ENCODE data around the gene ZNF436. TPM values are rescaled to one million over a fixed set of nuclear protein-coding genes. Genes with fewer than 3 reads are reported as not detected.

ZNF436 gene
- total and polyA plus RNA-seq, 9 of the 15 experiments (the other 6 are each of a cell fraction or from before 2014, with no cell fraction given): 2.1 to 11.3 (median 6.8) TPM

DNA sequence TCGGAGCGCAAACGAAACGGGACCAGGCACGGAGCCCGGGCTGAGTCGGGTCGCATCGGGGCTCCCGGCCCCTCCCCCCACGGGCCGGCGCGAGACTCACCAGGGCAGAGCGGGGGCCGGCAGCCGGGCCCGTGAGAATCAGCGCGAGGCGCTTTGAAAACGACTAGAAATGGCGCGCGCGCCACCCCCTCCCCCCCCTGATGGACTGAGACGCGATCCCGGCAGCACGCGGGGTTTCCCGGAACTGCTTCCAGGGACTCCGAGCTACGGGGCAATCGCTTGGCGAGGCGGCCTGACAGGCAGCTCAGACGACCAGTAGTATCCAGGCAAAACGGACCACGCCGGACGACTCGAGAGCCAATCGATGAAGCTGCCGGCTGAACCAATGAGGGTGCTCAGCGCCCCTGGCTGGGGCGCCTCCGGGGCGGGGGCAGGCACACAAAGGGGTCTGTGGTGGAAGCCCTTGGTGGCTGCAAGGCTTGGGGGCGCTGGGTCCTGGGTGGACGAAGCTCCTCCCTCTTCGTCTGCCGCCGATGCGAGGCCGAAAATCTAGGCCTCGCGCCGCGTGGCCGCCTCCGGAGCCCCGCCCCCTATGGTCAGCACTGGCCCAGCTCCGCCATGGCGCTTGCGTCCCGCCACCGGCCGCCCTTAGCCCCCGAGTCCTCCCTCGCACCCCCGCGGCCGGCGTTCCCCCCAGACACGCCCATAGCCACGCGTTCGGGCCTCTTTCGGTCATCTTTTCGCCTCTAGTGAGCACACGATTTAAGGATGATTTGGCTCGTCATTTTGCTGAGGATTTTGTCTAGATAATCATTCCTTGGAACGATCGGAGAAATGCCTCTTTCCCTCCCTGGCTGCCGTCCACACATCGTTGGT lies 25.3 kb downstream of the ZNF436 start, which contains the start of gene HNRNPR (continued):
- no peak for TF ChIP-seq NFE2L1 (tag; IDR thresholded peaks at IDR 0.05; ENCODE audit: borderline replicate concordance, low read depth)
- no peak for TF ChIP-seq ZC3H11A (IDR thresholded peaks at IDR 0.05; ENCODE audit: low read depth, low read length)
- TF ChIP-seq NR2F6 (CRISPR knock-in tag; IDR thresholded peaks at IDR 0.05): no peak
- TF ChIP-seq, protein P1, sequence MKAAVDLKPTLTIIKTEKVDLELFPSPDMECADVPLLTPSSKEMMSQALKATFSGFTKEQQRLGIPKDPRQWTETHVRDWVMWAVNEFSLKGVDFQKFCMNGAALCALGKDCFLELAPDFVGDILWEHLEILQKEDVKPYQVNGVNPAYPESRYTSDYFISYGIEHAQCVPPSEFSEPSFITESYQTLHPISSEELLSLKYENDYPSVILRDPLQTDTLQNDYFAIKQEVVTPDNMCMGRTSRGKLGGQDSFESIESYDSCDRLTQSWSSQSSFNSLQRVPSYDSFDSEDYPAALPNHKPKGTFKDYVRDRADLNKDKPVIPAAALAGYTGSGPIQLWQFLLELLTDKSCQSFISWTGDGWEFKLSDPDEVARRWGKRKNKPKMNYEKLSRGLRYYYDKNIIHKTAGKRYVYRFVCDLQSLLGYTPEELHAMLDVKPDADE (conservative IDR thresholded peaks at IDR 0.05; ENCODE audit: control insufficient read depth, low read depth, low read length): peak; percentile 27; the same call in 1 of the 2 replicates
- TF ChIP-seq TBP (optimal IDR thresholded peaks at IDR 0.05; ENCODE audit: low read depth, low read length): peak; percentile 85
- no peak for TF ChIP-seq WHSC1 (IDR thresholded peaks at IDR 0.05; ENCODE audit: low read length)
- TF ChIP-seq ETV1 (tag; conservative IDR thresholded peaks at IDR 0.05; ENCODE audit: low read depth): peak; percentile 85
- TF ChIP-seq TRIM28 (IDR thresholded peaks at IDR 0.05): no peak
- TF ChIP-seq, protein P2, sequence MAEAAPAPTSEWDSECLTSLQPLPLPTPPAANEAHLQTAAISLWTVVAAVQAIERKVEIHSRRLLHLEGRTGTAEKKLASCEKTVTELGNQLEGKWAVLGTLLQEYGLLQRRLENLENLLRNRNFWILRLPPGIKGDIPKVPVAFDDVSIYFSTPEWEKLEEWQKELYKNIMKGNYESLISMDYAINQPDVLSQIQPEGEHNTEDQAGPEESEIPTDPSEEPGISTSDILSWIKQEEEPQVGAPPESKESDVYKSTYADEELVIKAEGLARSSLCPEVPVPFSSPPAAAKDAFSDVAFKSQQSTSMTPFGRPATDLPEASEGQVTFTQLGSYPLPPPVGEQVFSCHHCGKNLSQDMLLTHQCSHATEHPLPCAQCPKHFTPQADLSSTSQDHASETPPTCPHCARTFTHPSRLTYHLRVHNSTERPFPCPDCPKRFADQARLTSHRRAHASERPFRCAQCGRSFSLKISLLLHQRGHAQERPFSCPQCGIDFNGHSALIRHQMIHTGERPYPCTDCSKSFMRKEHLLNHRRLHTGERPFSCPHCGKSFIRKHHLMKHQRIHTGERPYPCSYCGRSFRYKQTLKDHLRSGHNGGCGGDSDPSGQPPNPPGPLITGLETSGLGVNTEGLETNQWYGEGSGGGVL (CRISPR knock-in tag; IDR thresholded peaks at IDR 0.05): no peak
- no peak for TF ChIP-seq MED1 (CRISPR knock-in tag; IDR thresholded peaks at IDR 0.05; ENCODE audit: borderline replicate concordance)
- TF ChIP-seq NCOA1 (IDR thresholded peaks at IDR 0.05; ENCODE audit: low read depth): no peak; the same call in 1 of the 2 replicates
- no peak for TF ChIP-seq ILF3 (IDR thresholded peaks at IDR 0.05; ENCODE audit: borderline replicate concordance)
- TF ChIP-seq NR2C2 (CRISPR knock-in tag; IDR thresholded peaks at IDR 0.05): peak; percentile 33; the same call in 1 of the 2 replicates
- TF ChIP-seq NR2C2 (tag; IDR thresholded peaks at IDR 0.05): peak; percentile 87
- TF ChIP-seq MAFG (tag; conservative IDR thresholded peaks at IDR 0.05): no peak; the same call in 1 of the 2 replicates
- TF ChIP-seq, protein P3, sequence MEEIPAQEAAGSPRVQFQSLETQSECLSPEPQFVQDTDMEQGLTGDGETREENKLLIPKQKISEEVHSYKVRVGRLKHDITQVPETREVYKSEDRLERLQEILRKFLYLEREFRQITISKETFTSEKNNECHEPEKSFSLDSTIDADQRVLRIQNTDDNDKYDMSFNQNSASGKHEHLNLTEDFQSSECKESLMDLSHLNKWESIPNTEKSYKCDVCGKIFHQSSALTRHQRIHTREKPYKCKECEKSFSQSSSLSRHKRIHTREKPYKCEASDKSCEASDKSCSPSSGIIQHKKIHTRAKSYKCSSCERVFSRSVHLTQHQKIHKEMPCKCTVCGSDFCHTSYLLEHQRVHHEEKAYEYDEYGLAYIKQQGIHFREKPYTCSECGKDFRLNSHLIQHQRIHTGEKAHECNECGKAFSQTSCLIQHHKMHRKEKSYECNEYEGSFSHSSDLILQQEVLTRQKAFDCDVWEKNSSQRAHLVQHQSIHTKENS (CRISPR knock-in tag; IDR thresholded peaks at IDR 0.05): no peak
- no peak for TF ChIP-seq HSF4 (CRISPR knock-in tag; IDR thresholded peaks at IDR 0.05; ENCODE audit: borderline replicate concordance)
- TF ChIP-seq ZNF57 (CRISPR knock-in tag; IDR thresholded peaks at IDR 0.05): no peak
- no peak for TF ChIP-seq ZNF121 (CRISPR knock-in tag; conservative IDR thresholded peaks at IDR 0.05)
- no peak for TF ChIP-seq SMARCC2 (IDR thresholded peaks at IDR 0.05; ENCODE audit: low read depth)
- no peak for TF ChIP-seq MTA1 (IDR thresholded peaks at IDR 0.05; ENCODE audit: borderline replicate concordance)
- TF ChIP-seq, protein P4, sequence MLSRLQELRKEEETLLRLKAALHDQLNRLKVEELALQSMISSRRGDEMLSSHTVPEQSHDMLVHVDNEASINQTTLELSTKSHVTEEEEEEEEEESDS (CRISPR knock-in tag; IDR thresholded peaks at IDR 0.05): no peak
- TF ChIP-seq HDAC8 (tag; IDR thresholded peaks at IDR 0.05): peak; percentile 80; the same call in 1 of the 2 replicates
- TF ChIP-seq DPF2 (IDR thresholded peaks at IDR 0.05): 0 out of 2 replicates have a peak, but pooled peaks have one; percentile 38
- 0 out of 2 replicates have a peak, but pooled peaks have one; percentile 24 for TF ChIP-seq HNRNPL (IDR thresholded peaks at IDR 0.05; ENCODE audit: low read depth, low read length)
